Nephron progenitor cell (in vitro differentiated cells): ENCODE measurements around the gene FBXL15.

Experiments
- DNase-seq: peaks from one replicate; pipeline ENCODE4 v3.0.0; 2021
- H3K27ac Mint-ChIP-seq: 2 replicates; pipeline ENCODE4 v1.8.0; 2021; ENCODE audit warnings: mild to moderate bottlenecking, moderate library complexity, mixed read lengths
- H3K27me3 Mint-ChIP-seq: 2 replicates; pipeline ENCODE4 v1.8.0; 2021; ENCODE audit warnings: mild to moderate bottlenecking, low read depth, mixed read lengths; ENCODE audit not compliant: poor library complexity
- H3K36me3 Mint-ChIP-seq: 2 replicates; pipeline ENCODE4 v1.8.0; 2021; ENCODE audit warnings: low read depth, mixed read lengths
- H3K4me1 Mint-ChIP-seq: 2 replicates; pipeline ENCODE4 v1.8.0; 2021; ENCODE audit warnings: mixed read lengths
- H3K4me3 Mint-ChIP-seq: 2 replicates; pipeline ENCODE4 v1.8.0; 2021; ENCODE audit warnings: mild to moderate bottlenecking, moderate library complexity, mixed read lengths
- H3K9me3 Mint-ChIP-seq: 2 replicates; pipeline ENCODE4 v1.8.0; 2021; ENCODE audit warnings: mild to moderate bottlenecking, moderate library complexity, mixed read lengths
- TF ChIP-seq, protein P1 (sequence below): fragments of 200-600 bp; sonication (generic); IDR thresholded peaks from 2 replicates; pipeline ENCODE4 v1.5.0; 2021; ENCODE audit warnings: antibody characterized with exemption

The FBXL15 gene, protein sequence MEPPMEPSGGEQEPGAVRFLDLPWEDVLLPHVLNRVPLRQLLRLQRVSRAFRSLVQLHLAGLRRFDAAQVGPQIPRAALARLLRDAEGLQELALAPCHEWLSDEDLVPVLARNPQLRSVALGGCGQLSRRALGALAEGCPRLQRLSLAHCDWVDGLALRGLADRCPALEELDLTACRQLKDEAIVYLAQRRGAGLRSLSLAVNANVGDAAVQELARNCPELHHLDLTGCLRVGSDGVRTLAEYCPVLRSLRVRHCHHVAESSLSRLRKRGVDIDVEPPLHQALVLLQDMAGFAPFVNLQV

DNA sequence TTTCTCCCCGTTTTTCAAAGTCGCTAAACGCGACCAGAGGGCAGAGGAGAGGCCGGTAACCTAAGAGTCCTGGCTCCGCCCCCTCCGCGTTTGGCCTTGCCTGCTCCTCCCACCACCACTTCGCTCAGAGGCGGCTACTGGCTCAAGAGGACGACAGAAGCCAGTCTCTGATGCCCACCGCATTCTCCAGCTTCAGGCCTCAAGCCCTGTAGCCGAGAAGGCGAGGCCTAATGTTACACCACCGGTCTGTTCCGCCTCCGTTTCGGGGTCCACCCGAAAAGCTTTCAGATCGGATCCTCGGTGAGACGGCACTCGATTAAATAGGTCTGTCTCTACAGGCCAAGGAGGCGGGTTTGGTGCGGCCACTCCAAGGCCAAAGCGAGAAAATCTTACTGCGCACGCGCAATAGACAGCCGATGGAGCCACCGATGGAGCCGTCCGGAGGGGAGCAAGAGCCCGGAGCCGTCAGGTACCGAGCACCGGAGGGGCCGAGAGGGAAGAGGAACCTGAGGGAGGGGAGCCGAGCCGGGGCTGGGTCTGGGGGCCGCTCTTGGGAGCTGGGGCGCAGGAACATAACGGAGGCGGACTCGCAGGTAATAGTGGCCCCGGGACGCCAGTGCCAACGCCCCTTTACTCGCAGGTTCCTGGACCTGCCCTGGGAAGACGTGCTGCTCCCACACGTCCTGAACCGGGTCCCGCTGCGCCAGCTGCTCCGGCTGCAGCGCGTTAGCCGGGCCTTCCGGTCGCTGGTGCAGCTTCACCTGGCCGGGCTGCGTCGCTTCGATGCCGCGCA, at the start of gene FBXL15:
TSS of gene FBXL15 (plus strand) at position 123 of the 793 bp plus-strand sequence. CDS start at position 417, 294 bp downstream.
- peaks cover 28% of the 10 kb centered on the region for H3K4me1 Mint-ChIP-seq
- DNase-seq: peak; percentile 97
- H3K27me3 Mint-ChIP-seq: peaks cover 45% of the 10 kb centered on the region
- TF ChIP-seq, protein P1, sequence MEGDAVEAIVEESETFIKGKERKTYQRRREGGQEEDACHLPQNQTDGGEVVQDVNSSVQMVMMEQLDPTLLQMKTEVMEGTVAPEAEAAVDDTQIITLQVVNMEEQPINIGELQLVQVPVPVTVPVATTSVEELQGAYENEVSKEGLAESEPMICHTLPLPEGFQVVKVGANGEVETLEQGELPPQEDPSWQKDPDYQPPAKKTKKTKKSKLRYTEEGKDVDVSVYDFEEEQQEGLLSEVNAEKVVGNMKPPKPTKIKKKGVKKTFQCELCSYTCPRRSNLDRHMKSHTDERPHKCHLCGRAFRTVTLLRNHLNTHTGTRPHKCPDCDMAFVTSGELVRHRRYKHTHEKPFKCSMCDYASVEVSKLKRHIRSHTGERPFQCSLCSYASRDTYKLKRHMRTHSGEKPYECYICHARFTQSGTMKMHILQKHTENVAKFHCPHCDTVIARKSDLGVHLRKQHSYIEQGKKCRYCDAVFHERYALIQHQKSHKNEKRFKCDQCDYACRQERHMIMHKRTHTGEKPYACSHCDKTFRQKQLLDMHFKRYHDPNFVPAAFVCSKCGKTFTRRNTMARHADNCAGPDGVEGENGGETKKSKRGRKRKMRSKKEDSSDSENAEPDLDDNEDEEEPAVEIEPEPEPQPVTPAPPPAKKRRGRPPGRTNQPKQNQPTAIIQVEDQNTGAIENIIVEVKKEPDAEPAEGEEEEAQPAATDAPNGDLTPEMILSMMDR: no peak
- no peaks in the 10 kb centered on the region for H3K36me3 Mint-ChIP-seq
- no peaks in the 10 kb centered on the region for H3K9me3 Mint-ChIP-seq
- H3K27ac Mint-ChIP-seq: peak within 1 kb of the TSS; percentile 100
- peak within 1 kb of the TSS; percentile 98 for H3K4me3 Mint-ChIP-seq

DNA sequence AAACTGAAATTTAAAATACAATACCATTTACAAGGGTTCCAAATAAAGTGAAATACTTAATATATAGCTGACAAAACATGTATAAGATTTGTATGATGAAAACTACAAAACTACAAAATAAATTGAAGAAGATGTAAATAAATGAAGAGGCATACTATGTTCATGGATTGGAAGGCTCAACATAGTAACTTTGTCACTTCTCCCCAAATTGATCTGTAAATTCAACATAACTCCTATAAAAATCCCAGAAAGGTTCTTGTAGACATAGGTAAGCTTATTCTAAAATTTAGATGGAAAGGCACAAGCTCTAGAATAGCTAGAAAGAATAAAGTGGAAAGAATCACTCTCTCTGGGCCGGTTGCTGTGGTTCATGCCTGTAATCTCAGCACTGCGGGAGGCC, 49.3 kb upstream of the FBXL15 start:
- Mint-ChIP-seq H3K4me1 (no peaks in the 10 kb centered on the region), H3K4me3 (no peak overlapping the region), H3K27ac (no peak overlapping the region), H3K36me3 (peaks cover 81% of the 10 kb centered on the region), H3K9me3 (no peaks in the 10 kb centered on the region), H3K27me3 (no peaks in the 10 kb centered on the region)
- no peak for DNase-seq
- TF ChIP-seq, protein P1: no peak

DNA sequence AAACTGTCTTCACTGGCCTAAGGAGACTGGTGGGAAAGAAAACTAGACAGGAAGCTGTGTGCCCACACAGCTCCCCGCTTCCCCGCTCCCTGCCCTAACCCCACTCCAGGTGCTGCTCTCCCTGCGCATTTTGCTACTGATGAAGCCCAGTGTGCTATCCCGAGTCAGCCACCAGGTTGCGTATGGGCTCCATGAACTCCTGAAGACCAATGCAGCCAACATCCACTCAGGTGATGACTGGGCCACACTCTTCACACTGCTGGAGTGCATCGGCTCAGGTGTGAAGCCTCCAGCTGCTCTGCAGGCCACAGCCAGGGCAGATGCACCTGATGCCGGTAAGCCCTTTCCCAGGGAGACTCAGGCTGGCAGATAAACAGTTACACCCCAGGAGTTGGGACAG, 45.4 kb upstream of the FBXL15 start:
- Mint-ChIP-seq H3K36me3 (peaks cover 52% of the 10 kb centered on the region), H3K9me3 (no peaks in the 10 kb centered on the region), H3K27ac (no peak overlapping the region), H3K27me3 (no peaks in the 10 kb centered on the region), H3K4me1 (no peaks in the 10 kb centered on the region), H3K4me3 (no peak overlapping the region)
- TF ChIP-seq, protein P1: no peak
- DNase-seq: no peak

DNA sequence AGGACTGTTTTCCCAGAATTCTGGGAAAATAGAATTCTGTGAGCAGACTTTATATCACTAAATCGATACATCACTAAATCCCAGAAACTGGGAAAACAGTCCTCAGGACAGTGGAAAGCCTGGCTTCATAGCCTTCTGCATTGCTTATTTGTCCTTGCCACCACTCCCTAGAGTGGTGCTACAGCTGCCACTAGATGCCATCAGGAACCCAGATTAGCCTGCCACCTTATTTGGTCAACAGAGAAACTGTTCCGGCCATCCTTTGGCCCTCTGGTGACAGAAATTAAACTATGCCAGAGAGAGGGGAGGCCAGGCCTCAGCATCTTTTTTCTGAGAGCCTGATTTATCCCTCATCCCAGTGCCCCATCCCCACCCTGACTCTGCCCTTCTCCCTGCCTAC, 44.8 kb upstream of the FBXL15 start:
- peaks cover 47% of the 10 kb centered on the region for H3K36me3 Mint-ChIP-seq
- no peaks in the 10 kb centered on the region for H3K9me3 Mint-ChIP-seq
- no peaks in the 10 kb centered on the region for H3K4me1 Mint-ChIP-seq
- DNase-seq: no peak
- no peak overlapping the region for H3K4me3 Mint-ChIP-seq
- H3K27me3 Mint-ChIP-seq: no peaks in the 10 kb centered on the region
- TF ChIP-seq, protein P1: no peak
- H3K27ac Mint-ChIP-seq: no peak overlapping the region

DNA sequence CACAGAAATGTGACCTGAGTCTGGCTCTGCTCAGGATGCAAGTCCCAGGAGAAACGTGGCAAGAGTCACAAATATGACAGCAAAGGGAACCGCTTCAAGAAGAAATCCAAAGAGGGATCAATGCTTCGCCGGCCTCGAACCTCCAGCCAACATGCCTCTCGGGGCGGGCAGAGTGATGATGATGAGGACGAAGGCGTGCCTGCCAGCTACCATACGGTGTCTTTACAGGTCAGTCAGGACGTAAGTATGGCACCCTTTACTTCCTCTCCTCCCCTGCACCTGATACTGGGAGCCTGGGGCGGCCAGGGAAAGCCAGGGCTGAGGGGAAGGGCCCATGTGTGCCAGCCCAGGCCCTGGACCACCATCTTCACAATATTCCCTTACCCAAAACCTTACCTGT, 43.7 kb upstream of the FBXL15 start:
- H3K4me3 Mint-ChIP-seq: no peak overlapping the region
- H3K4me1 Mint-ChIP-seq: no peaks in the 10 kb centered on the region
- no peak overlapping the region for H3K27ac Mint-ChIP-seq
- no peak for DNase-seq
- no peaks in the 10 kb centered on the region for H3K9me3 Mint-ChIP-seq
- peaks cover 47% of the 10 kb centered on the region for H3K36me3 Mint-ChIP-seq
- TF ChIP-seq, protein P1: no peak
- no peaks in the 10 kb centered on the region for H3K27me3 Mint-ChIP-seq
